Measurements from ENCODE around the gene WSCD2.

Gene WSCD2

GRCh38 chr12:108271951-108272872, 143.1 kb downstream of the WSCD2 start:
- in situ Hi-C loops (cut with MboI; ENCODE audit: low pct_unique_long_range_greater_than_20kb, low sequenced_read_pairs), result no loop called here
- no peak for DNase-seq

GRCh38 chr12:108273217-108273616, 144.1 kb downstream of the WSCD2 start:
- in situ Hi-C loops (cut with MboI; ENCODE audit: low pct_unique_long_range_greater_than_20kb, low sequenced_read_pairs), result no loop called here
- no peak for DNase-seq

GRCh38 chr12:108277613-108278012, 148.5 kb downstream of the WSCD2 start:
- in situ Hi-C loops (cut with MboI; ENCODE audit: low pct_unique_long_range_greater_than_20kb, low sequenced_read_pairs), result no loop called here

GRCh38 chr12:108282160-108282559, 153.1 kb downstream of the WSCD2 start:
- in situ Hi-C loops (cut with MboI; ENCODE audit: low pct_unique_long_range_greater_than_20kb, low sequenced_read_pairs), result no loop called here
- no peak for DNase-seq

More at GRCh38 chr12:108277613-108278012, 148.5 kb downstream of the WSCD2 start:
- no peak for DNase-seq

GRCh38 chr12:108282676-108283075, 153.6 kb downstream of the WSCD2 start:
- in situ Hi-C loops (cut with MboI; ENCODE audit: low pct_unique_long_range_greater_than_20kb, low sequenced_read_pairs), result no loop called here
- DNase-seq, result peak; percentile 71

GRCh38 chr12:108284163-108284562, 155.1 kb downstream of the WSCD2 start:
- in situ Hi-C loops (cut with MboI; ENCODE audit: low pct_unique_long_range_greater_than_20kb, low sequenced_read_pairs), result no loop called here
- no peak for DNase-seq

- DNase-seq, result no peak
- in situ Hi-C loops (cut with MboI; ENCODE audit: low pct_unique_long_range_greater_than_20kb, low sequenced_read_pairs), result no loop called here
Measured at GRCh38 chr12:108285016-108285415, 155.9 kb downstream of the WSCD2 start.

GRCh38 chr12:108287227-108287626, 158.1 kb downstream of the WSCD2 start:
- in situ Hi-C loops (cut with MboI; ENCODE audit: low pct_unique_long_range_greater_than_20kb, low sequenced_read_pairs), result no loop called here
- DNase-seq, result no peak

- in situ Hi-C loops (cut with MboI; ENCODE audit: low pct_unique_long_range_greater_than_20kb, low sequenced_read_pairs), result no loop called here
- DNase-seq, result no peak
Measured at GRCh38 chr12:108289350-108290161, 160.5 kb downstream of the WSCD2 start.

GRCh38 chr12:108295641-108296040, 166.6 kb downstream of the WSCD2 start:
- in situ Hi-C loops (cut with MboI; ENCODE audit: low pct_unique_long_range_greater_than_20kb, low sequenced_read_pairs), result no loop called here
- DNase-seq, result no peak

- in situ Hi-C loops (cut with MboI; ENCODE audit: low pct_unique_long_range_greater_than_20kb, low sequenced_read_pairs), result no loop called here
Measured at GRCh38 chr12:108296945-108297344, 167.9 kb downstream of the WSCD2 start.

GRCh38 chr12:108297424-108297823, 168.3 kb downstream of the WSCD2 start:
- in situ Hi-C loops (cut with MboI; ENCODE audit: low pct_unique_long_range_greater_than_20kb, low sequenced_read_pairs), result no loop called here

More at GRCh38 chr12:108296945-108297344, 167.9 kb downstream of the WSCD2 start:
- no peak for DNase-seq

GRCh38 chr12:108297895-108298760, 169.0 kb downstream of the WSCD2 start:
- in situ Hi-C loops (cut with MboI; ENCODE audit: low pct_unique_long_range_greater_than_20kb, low sequenced_read_pairs), result no loop called here
- DNase-seq, result no peak

More at GRCh38 chr12:108297424-108297823, 168.3 kb downstream of the WSCD2 start:
- DNase-seq, result no peak

GRCh38 chr12:108298761-108299275, 169.7 kb downstream of the WSCD2 start:
- DNase-seq, result no peak
- in situ Hi-C loops (cut with MboI; ENCODE audit: low pct_unique_long_range_greater_than_20kb, low sequenced_read_pairs), result no loop called here

GRCh38 chr12:108299516-108299915, 170.4 kb downstream of the WSCD2 start:
- DNase-seq, result no peak
- in situ Hi-C loops (cut with MboI; ENCODE audit: low pct_unique_long_range_greater_than_20kb, low sequenced_read_pairs), result no loop called here

Measured in KBM-7 (cell line).